Progenitor cell of endocrine pancreas (in vitro differentiated cells): ENCODE results near the gene TINAGL1. TPM values are rescaled to one million over a fixed set of nuclear protein-coding genes. Genes with fewer than 3 reads are reported as not detected.

Source experiments
- DNase-seq: peaks from one replicate; pipeline ENCODE4 v3.0.0; 2021; ENCODE audit warnings: low spot score; ENCODE audit not compliant: unreplicated experiment
- H3K27ac Mint-ChIP-seq: 2 replicates; pipeline ENCODE4 v1.8.0; 2021; ENCODE audit warnings: mild to moderate bottlenecking, moderate library complexity, mixed read lengths
- H3K27me3 Mint-ChIP-seq: 2 replicates; pipeline ENCODE4 v1.8.0; 2021; ENCODE audit warnings: mixed read lengths
- H3K36me3 Mint-ChIP-seq: 2 replicates; pipeline ENCODE4 v1.8.0; 2022; ENCODE audit warnings: mixed read lengths; ENCODE audit not compliant: insufficient read depth
- H3K4me1 Mint-ChIP-seq: 2 replicates; pipeline ENCODE4 v1.8.0; 2021; ENCODE audit warnings: low read depth, mixed read lengths
- H3K4me3 Mint-ChIP-seq: 2 replicates; pipeline ENCODE4 v1.8.0; 2021; ENCODE audit warnings: low read depth, mild to moderate bottlenecking, moderate library complexity, mixed read lengths
- H3K9me3 Mint-ChIP-seq: 2 replicates; pipeline ENCODE4 v1.8.0; 2021; ENCODE audit warnings: low read depth, mixed read lengths
- CTCF ChIP-seq: fragments of 200-600 bp; sonication (generic); IDR thresholded peaks from one replicate; pipeline ENCODE4 v1.5.0; 2021; ENCODE audit warnings: antibody characterized with exemption, mild to moderate bottlenecking; ENCODE audit not compliant: unreplicated experiment
- total RNA-seq: library from RNA; stranded (reverse); gene quantifications from 2 replicates; pipeline ENCODE4 v1.2.1, GENCODE V29; 2021

The TINAGL1 gene
- total RNA-seq, 1 donor from 2014 or later = 2.6 TPM

GRCh38 chr1:31568895-31569595, 7.3 kb upstream of the TINAGL1 start:
- Mint-ChIP-seq H3K27ac (no peak overlapping the region), H3K4me1 (peaks cover under 1% of the 10 kb centered on the region)

GRCh38 chr1:31569596-31570173, 6.6 kb upstream of the TINAGL1 start:
- Mint-ChIP-seq H3K27me3 (peaks cover 11% of the 10 kb centered on the region), H3K4me1 (peaks cover 7% of the 10 kb centered on the region), H3K4me3 (no peak overlapping the region), H3K27ac (no peak overlapping the region), H3K9me3 (no peaks in the 10 kb centered on the region), H3K36me3 (no peaks in the 10 kb centered on the region)
- no peak for TF ChIP-seq CTCF
- no peak for DNase-seq

More at GRCh38 chr1:31568895-31569595, 7.3 kb upstream of the TINAGL1 start:
- no peak for TF ChIP-seq CTCF
- DNase-seq = no peak
- no peaks in the 10 kb centered on the region for H3K9me3 Mint-ChIP-seq
- no peaks in the 10 kb centered on the region for H3K36me3 Mint-ChIP-seq
- no peak overlapping the region for H3K4me3 Mint-ChIP-seq
- peaks cover 11% of the 10 kb centered on the region for H3K27me3 Mint-ChIP-seq

- Mint-ChIP-seq H3K4me1 (peaks cover 12% of the 10 kb centered on the region), H3K36me3 (no peaks in the 10 kb centered on the region), H3K9me3 (no peaks in the 10 kb centered on the region), H3K27me3 (peaks cover 11% of the 10 kb centered on the region), H3K27ac (no peak overlapping the region), H3K4me3 (no peak overlapping the region)
- no peak for DNase-seq
- no peak for TF ChIP-seq CTCF
Observed at GRCh38 chr1:31570228-31570627, 6.1 kb upstream of the TINAGL1 start.

- no peaks in the 10 kb centered on the region for H3K9me3 Mint-ChIP-seq
- peaks cover 18% of the 10 kb centered on the region for H3K4me1 Mint-ChIP-seq
- DNase-seq = no peak
- H3K4me3 Mint-ChIP-seq = no peak overlapping the region
- no peak for TF ChIP-seq CTCF
- H3K36me3 Mint-ChIP-seq = no peaks in the 10 kb centered on the region
- H3K27ac Mint-ChIP-seq = peak overlapping the region; percentile 35
- peaks cover 11% of the 10 kb centered on the region for H3K27me3 Mint-ChIP-seq
Observed at GRCh38 chr1:31570906-31571305, 5.4 kb upstream of the TINAGL1 start.

GRCh38 chr1:31571340-31572295, 4.7 kb upstream of the TINAGL1 start:
- H3K4me1 Mint-ChIP-seq = peaks cover 25% of the 10 kb centered on the region
- peaks cover 11% of the 10 kb centered on the region for H3K27me3 Mint-ChIP-seq
- TF ChIP-seq CTCF = no peak
- no peak for DNase-seq
- no peak overlapping the region for H3K4me3 Mint-ChIP-seq
- no peak overlapping the region for H3K27ac Mint-ChIP-seq
- H3K9me3 Mint-ChIP-seq = no peaks in the 10 kb centered on the region
- no peaks in the 10 kb centered on the region for H3K36me3 Mint-ChIP-seq
